Caco-2 (cell line): ENCODE measurements around the gene MYO9A. TPM values are rescaled to one million over a fixed set of nuclear protein-coding genes. Genes with fewer than 3 reads are reported as not detected.

Source experiments
- BruUV-seq: library from RNA; stranded (reverse); fragments of 400-500 nt; replicated peaks from 2 replicates; lab custom pipeline; 2021; lab: Mats Ljungman, UMichigan
- CTCF ChIA-PET: fragments of 300-600 bp; sonication (Branson Sonifier 250); formaldehyde crosslinking; loops from one replicate; lab custom pipeline; 2022; ENCODE audit warnings: antibody characterized with exemption; lab: Charles Lee
- POLR2A ChIA-PET: fragments of 300-600 bp; sonication (Branson Sonifier 250); formaldehyde crosslinking; loops from one replicate; lab custom pipeline; 2022; ENCODE audit warnings: antibody characterized with exemption; lab: Charles Lee
- DNase-seq, 2 experiments: peaks; one replicate each; pipeline versions ENCODE4 v3.0.0 to v3.0.0-alpha.2; 2020 to 2022
- H3K27me3 ChIP-seq: replicated peaks from 2 replicates; pipeline ENCODE4 v1.6.0; 2011; ENCODE audit warnings: low read length; ENCODE audit not compliant: control insufficient read depth, insufficient read depth
- H3K36me3 ChIP-seq: 2 replicates; pipeline ENCODE4 v1.5.1; 2011; ENCODE audit warnings: low read length; ENCODE audit not compliant: control insufficient read depth, insufficient read depth
- H3K4me1 ChIP-seq: fragments of 250-450 bp; sonication (Bioruptor Pico); 2 replicates; pipeline ENCODE4 v1.5.1; 2020; ENCODE audit warnings: mild to moderate bottlenecking
- H3K4me3 ChIP-seq: 2 replicates; pipeline ENCODE4 v1.5.1; 2011; ENCODE audit warnings: low read depth, mild to moderate bottlenecking, control low read depth, low read length
- H3K9me3 ChIP-seq: fragments of 250-450 bp; sonication (Bioruptor Pico); 2 replicates; pipeline ENCODE4 v1.5.1; 2020; ENCODE audit warnings: mild to moderate bottlenecking, moderate library complexity
- H3K27ac Mint-ChIP-seq: one replicate; pipeline ENCODE4 v1.8.0; 2022; ENCODE audit warnings: mixed read lengths; ENCODE audit not compliant: unreplicated experiment
- H3K27me3 Mint-ChIP-seq: one replicate; pipeline ENCODE4 v1.8.0; 2022; ENCODE audit warnings: mixed read lengths; ENCODE audit not compliant: insufficient read depth, unreplicated experiment
- H3K36me3 Mint-ChIP-seq: one replicate; pipeline ENCODE4 v1.8.0; 2022; ENCODE audit warnings: mild to moderate bottlenecking, mixed read lengths; ENCODE audit not compliant: insufficient read depth, unreplicated experiment
- H3K4me1 Mint-ChIP-seq: one replicate; pipeline ENCODE4 v1.8.0; 2022; ENCODE audit warnings: low read depth, mixed read lengths; ENCODE audit not compliant: unreplicated experiment
- H3K4me3 Mint-ChIP-seq: one replicate; pipeline ENCODE4 v1.8.0; 2022; ENCODE audit warnings: mild to moderate bottlenecking, moderate library complexity, mixed read lengths; ENCODE audit not compliant: unreplicated experiment
- H3K9me3 Mint-ChIP-seq: one replicate; pipeline ENCODE4 v1.8.0; 2022; ENCODE audit warnings: mixed read lengths; ENCODE audit not compliant: unreplicated experiment
- CTCF ChIP-seq, 2 experiments: fragments of 200-600 bp in 1 of 2; IDR thresholded peaks; 1 replicate in 1 of 2; 2 replicates in 1 of 2; pipeline versions ENCODE4 v1.5.1 to v1.8.0; 2011 to 2022; ENCODE audit warnings: antibody characterized with exemption in 1 of 2, control low read depth in 1 of 2, inconsistent platforms in 1 of 2, low read depth in 1 of 2, low read length in 1 of 2, mild to moderate bottlenecking in 1 of 2, moderate library complexity in 1 of 2; ENCODE audit not compliant: insufficient read depth in 1 of 2, severe bottlenecking in 1 of 2, unreplicated experiment in 1 of 2
- intact Hi-C: fragments of 100-400 bp; cut with micrococcal nuclease; formaldehyde crosslinking; loops from one replicate; pipeline ENCODE4 v1.10.0; 2022; ENCODE audit not compliant: unreplicated experiment
- total RNA-seq: library from RNA; stranded (reverse); gene quantifications from 2 replicates; pipeline ENCODE4 v1.2.3, GENCODE V29; 2022

MYO9A gene
- total RNA-seq, 1 experiment from 2014 or later = 71.9 TPM

- Histone ChIP-seq H3K4me3 (no peak overlapping the region), H3K27me3 (no peaks in the 10 kb centered on the region), H3K9me3 (no peaks in the 10 kb centered on the region), H3K36me3 (no peaks in the 10 kb centered on the region), H3K4me1 (peaks cover 10% of the 10 kb centered on the region)
- Mint-ChIP-seq H3K27me3 (no peaks in the 10 kb centered on the region), H3K4me1 (peaks cover 7% of the 10 kb centered on the region), H3K27ac (no peak overlapping the region), H3K9me3 (no peaks in the 10 kb centered on the region), H3K4me3 (no peak overlapping the region), H3K36me3 (peaks cover 4% of the 10 kb centered on the region)
- TF ChIP-seq CTCF (IDR thresholded peaks at IDR 0.05; ENCODE audit: insufficient read depth in 1 of 2, low read depth in 1 of 2, low read length in 1 of 2, severe bottlenecking in 1 of 2, unreplicated experiment in 1 of 2) = no peak
- intact Hi-C loops = no loop called here
- no TSS peak for BruUV-seq
- DNase-seq = no peak
- CTCF ChIA-PET = no interaction called here
- POLR2A ChIA-PET = no interaction called here
Measured at GRCh38 chr15:72124218-72124617, 6.3 kb upstream of the MYO9A start.

- Mint-ChIP-seq H3K9me3 (no peaks in the 10 kb centered on the region), H3K4me3 (peak overlapping the region; percentile 99), H3K36me3 (peaks cover 27% of the 10 kb centered on the region), H3K4me1 (peaks cover 45% of the 10 kb centered on the region), H3K27ac (peak overlapping the region; percentile 97), H3K27me3 (no peaks in the 10 kb centered on the region)
- TF ChIP-seq CTCF (IDR thresholded peaks at IDR 0.05; ENCODE audit: insufficient read depth in 1 of 2, low read depth in 1 of 2, low read length in 1 of 2, severe bottlenecking in 1 of 2, unreplicated experiment in 1 of 2) = no peak
- H3K4me3 ChIP-seq = peak overlapping the region; percentile 99
- no peaks in the 10 kb centered on the region for H3K9me3 ChIP-seq
- intact Hi-C loops = loop anchor here (2.0 to 10.0 kb wide), 3 partner anchors 39 to 143 kb away; no protein-coding TSS in a partner anchor
- peak; percentile 80 to 88 for DNase-seq
- H3K27me3 ChIP-seq = no peaks in the 10 kb centered on the region
- no TSS peak for BruUV-seq
- H3K4me1 ChIP-seq = peaks cover 33% of the 10 kb centered on the region
- CTCF ChIA-PET = interaction anchor here (0.9 to 1.0 kb wide), 3 partner anchors 16 to 374 kb away, joined by 3 read pairs; no protein-coding TSS in a partner anchor
- no peaks in the 10 kb centered on the region for H3K36me3 ChIP-seq
- POLR2A ChIA-PET = interaction anchor here (0.5 to 1.5 kb wide), 2 partner anchors 25 to 266 kb away, joined by 7 to 10 read pairs; no protein-coding TSS in a partner anchor
Measured at GRCh38 chr15:72117486-72118016, 399 bp downstream of the MYO9A start.

GRCh38 chr15:72116731-72117485 is 1.0 kb downstream of the MYO9A start:
- CTCF ChIA-PET = no interaction called here
- no TSS peak for BruUV-seq
- Mint-ChIP-seq H3K36me3 (peaks cover 27% of the 10 kb centered on the region), H3K27ac (peak overlapping the region; percentile 95), H3K4me1 (peaks cover 45% of the 10 kb centered on the region), H3K27me3 (no peaks in the 10 kb centered on the region), H3K4me3 (peak overlapping the region; percentile 99), H3K9me3 (no peaks in the 10 kb centered on the region)
- POLR2A ChIA-PET = interaction anchor here (0.5 to 1.5 kb wide), 2 partner anchors 25 to 265 kb away, joined by 7 to 10 read pairs; no protein-coding TSS in a partner anchor
- no peaks in the 10 kb centered on the region for H3K27me3 ChIP-seq
- intact Hi-C loops = loop anchor here (5.0 to 10.0 kb wide), 2 partner anchors 105 to 142 kb away; no protein-coding TSS in a partner anchor
- DNase-seq = peak; percentile 35 to 43
- TF ChIP-seq CTCF (IDR thresholded peaks at IDR 0.05; ENCODE audit: insufficient read depth in 1 of 2, low read depth in 1 of 2, low read length in 1 of 2, severe bottlenecking in 1 of 2, unreplicated experiment in 1 of 2) = no peak
- peak overlapping the region; percentile 99 for H3K4me3 ChIP-seq
- no peaks in the 10 kb centered on the region for H3K36me3 ChIP-seq
- peaks cover 37% of the 10 kb centered on the region for H3K4me1 ChIP-seq
- H3K9me3 ChIP-seq = no peaks in the 10 kb centered on the region
